ENCODE results near the gene NEAT1. TPM values are rescaled to one million over a fixed set of nuclear protein-coding genes. Genes with fewer than 3 reads are reported as not detected.

Gene NEAT1
- total RNA-seq, 2 experiments from 2014 or later: 593 to 683 TPM

GRCh38 chr11:65438257-65439151 is 15.9 kb downstream of the NEAT1 start:
- ChIA-PET CTCF (interaction anchor here (1.8 to 2.0 kb wide), 2 partner anchors 22 to 30 kb away, joined by 4 to 7 read pairs; no protein-coding TSS in a partner anchor), POLR2A (interaction anchor here (1.5 to 4.1 kb wide), 2 partner anchors 33 to 61 kb away, joined by 7 to 24 read pairs; partner anchors contain the start of gene MALAT1)
- intact Hi-C loops (cut with micrococcal nuclease): loop anchor here (1.0 kb wide), 1 partner anchor 7 kb away; no protein-coding TSS in a partner anchor
- Mint-ChIP-seq H3K36me3 (peaks cover 70% of the 10 kb centered on the region), H3K4me1 (ENCODE audit: low read depth) (peaks cover 81% of the 10 kb centered on the region), H3K4me3 (no peak overlapping the region), H3K27me3 (no peaks in the 10 kb centered on the region), H3K9me3 (no peaks in the 10 kb centered on the region), H3K27ac (peak overlapping the region; percentile 90)
- no peak for DNase-seq

GRCh38 chr11:65439331-65440181 is 17.0 kb downstream of the NEAT1 start:
- Mint-ChIP-seq H3K27me3 (no peaks in the 10 kb centered on the region), H3K9me3 (no peaks in the 10 kb centered on the region), H3K4me1 (ENCODE audit: low read depth) (peaks cover 76% of the 10 kb centered on the region), H3K27ac (peak overlapping the region; percentile 90), H3K36me3 (peaks cover 68% of the 10 kb centered on the region), H3K4me3 (peak overlapping the region; percentile 41)
- DNase-seq: peak; percentile 56
- intact Hi-C loops (cut with micrococcal nuclease): loop anchor here (1.0 kb wide), 1 partner anchor 8 kb away; no protein-coding TSS in a partner anchor
- CTCF ChIA-PET: interaction anchor here (1.4 to 1.8 kb wide), 3 partner anchors 11 to 71 kb away, joined by 3 to 4 read pairs (median 4); no protein-coding TSS in a partner anchor
- POLR2A ChIA-PET: interaction anchor here (0.8 to 4.1 kb wide), 3 partner anchors 16 to 60 kb away, joined by 3 to 24 read pairs (median 9); partner anchors contain the start of genes MALAT1, NEAT1 and SLC25A45

- peak overlapping the region; percentile 90 for H3K27ac Mint-ChIP-seq
- no peaks in the 10 kb centered on the region for H3K9me3 Mint-ChIP-seq
- peak overlapping the region; percentile 34 for H3K4me3 Mint-ChIP-seq
- POLR2A ChIA-PET: interaction anchor here (0.9 to 4.1 kb wide), 10 partner anchors 11 to 65 kb away, joined by 3 to 24 read pairs (median 4); partner anchors contain the start of genes MALAT1 and NEAT1
- H3K27me3 Mint-ChIP-seq: no peaks in the 10 kb centered on the region
- CTCF ChIA-PET: interaction anchor here (0.9 to 1.8 kb wide), 3 partner anchors 28 to 164 kb away, joined by 3 to 4 read pairs (median 4); no protein-coding TSS in a partner anchor
- intact Hi-C loops (cut with micrococcal nuclease): no loop called here
- peaks cover 65% of the 10 kb centered on the region for H3K4me1 Mint-ChIP-seq (ENCODE audit: low read depth)
- peaks cover 61% of the 10 kb centered on the region for H3K36me3 Mint-ChIP-seq
- peak; percentile 25 for DNase-seq
Observed at GRCh38 chr11:65440831-65441499, 18.4 kb downstream of the NEAT1 start.

- ChIA-PET CTCF (no interaction called here), POLR2A (interaction anchor here (0.6 to 4.1 kb wide), 7 partner anchors 13 to 56 kb away, joined by 3 to 24 read pairs (median 5); partner anchors contain the start of gene MALAT1)
- DNase-seq: no peak
- H3K4me3 Mint-ChIP-seq: peak overlapping the region; percentile 9
- peaks cover 46% of the 10 kb centered on the region for H3K36me3 Mint-ChIP-seq
- H3K9me3 Mint-ChIP-seq: no peaks in the 10 kb centered on the region
- intact Hi-C loops (cut with micrococcal nuclease): no loop called here
- peaks cover 48% of the 10 kb centered on the region for H3K4me1 Mint-ChIP-seq (ENCODE audit: low read depth)
- no peaks in the 10 kb centered on the region for H3K27me3 Mint-ChIP-seq
- peak overlapping the region; percentile 80 for H3K27ac Mint-ChIP-seq
Observed at GRCh38 chr11:65442842-65443331, 20.3 kb downstream of the NEAT1 start.

GRCh38 chr11:65444314-65445051 is 21.9 kb downstream of the NEAT1 start:
- Mint-ChIP-seq H3K4me3 (peak overlapping the region; percentile 55), H3K4me1 (ENCODE audit: low read depth) (peaks cover 36% of the 10 kb centered on the region), H3K27me3 (no peaks in the 10 kb centered on the region), H3K9me3 (peaks cover 2% of the 10 kb centered on the region), H3K27ac (peak overlapping the region; percentile 80), H3K36me3 (peaks cover 33% of the 10 kb centered on the region)
- POLR2A ChIA-PET: interaction anchor here (0.8 to 5.5 kb wide), 7 partner anchors 8 to 54 kb away, joined by 3 to 30 read pairs (median 3); partner anchors contain the start of gene MALAT1
- CTCF ChIA-PET: no interaction called here
- intact Hi-C loops (cut with micrococcal nuclease): no loop called here
- peak; percentile 18 for DNase-seq

GRCh38 chr11:65445101-65445603 is 22.6 kb downstream of the NEAT1 start:
- ChIA-PET POLR2A (interaction anchor here (0.5 to 5.5 kb wide), 5 partner anchors 9 to 63 kb away, joined by 3 to 30 read pairs (median 4); partner anchors contain the start of gene MALAT1), CTCF (no interaction called here)
- H3K4me3 Mint-ChIP-seq: peak overlapping the region; percentile 55
- intact Hi-C loops (cut with micrococcal nuclease): no loop called here
- no peaks in the 10 kb centered on the region for H3K27me3 Mint-ChIP-seq
- peak; percentile 22 for DNase-seq
- peaks cover 29% of the 10 kb centered on the region for H3K4me1 Mint-ChIP-seq (ENCODE audit: low read depth)
- peak overlapping the region; percentile 76 for H3K27ac Mint-ChIP-seq
- H3K9me3 Mint-ChIP-seq: peaks cover 3% of the 10 kb centered on the region
- peaks cover 29% of the 10 kb centered on the region for H3K36me3 Mint-ChIP-seq

GRCh38 chr11:65445604-65446445 is 23.2 kb downstream of the NEAT1 start:
- intact Hi-C loops (cut with micrococcal nuclease): no loop called here
- no peaks in the 10 kb centered on the region for H3K27me3 Mint-ChIP-seq
- H3K36me3 Mint-ChIP-seq: peaks cover 26% of the 10 kb centered on the region
- peaks cover 3% of the 10 kb centered on the region for H3K9me3 Mint-ChIP-seq
- H3K27ac Mint-ChIP-seq: peak overlapping the region; percentile 75
- peak; percentile 23 for DNase-seq
- H3K4me1 Mint-ChIP-seq (ENCODE audit: low read depth): peaks cover 23% of the 10 kb centered on the region
- ChIA-PET POLR2A (interaction anchor here (0.5 to 5.5 kb wide), 8 partner anchors 9 to 62 kb away, joined by 3 to 30 read pairs (median 4); partner anchors contain the start of gene MALAT1), CTCF (interaction anchor here (1.1 kb wide), 1 partner anchor 65 kb away, joined by 3 read pairs; no protein-coding TSS in a partner anchor)
- H3K4me3 Mint-ChIP-seq: no peak overlapping the region

- Mint-ChIP-seq H3K36me3 (peaks cover 21% of the 10 kb centered on the region), H3K4me1 (ENCODE audit: low read depth) (peaks cover 17% of the 10 kb centered on the region), H3K9me3 (peaks cover 3% of the 10 kb centered on the region), H3K27me3 (no peaks in the 10 kb centered on the region), H3K27ac (peak overlapping the region; percentile 75), H3K4me3 (no peak overlapping the region)
- peak; percentile 28 for DNase-seq
- intact Hi-C loops (cut with micrococcal nuclease): no loop called here
- ChIA-PET POLR2A (interaction anchor here (0.8 to 5.5 kb wide), 9 partner anchors 9 to 52 kb away, joined by 3 to 30 read pairs (median 4); partner anchors contain the start of genes MALAT1 and NEAT1), CTCF (interaction anchor here (1.1 kb wide), 1 partner anchor 64 kb away, joined by 3 read pairs; no protein-coding TSS in a partner anchor)
Observed at GRCh38 chr11:65446446-65447277, 24.1 kb downstream of the NEAT1 start.

GRCh38 chr11:65448074-65448417 is 25.4 kb downstream of the NEAT1 start:
- H3K4me3 Mint-ChIP-seq: no peak overlapping the region
- H3K36me3 Mint-ChIP-seq: peaks cover 14% of the 10 kb centered on the region
- intact Hi-C loops (cut with micrococcal nuclease): no loop called here
- no peaks in the 10 kb centered on the region for H3K27me3 Mint-ChIP-seq
- DNase-seq: no peak
- peaks cover 3% of the 10 kb centered on the region for H3K9me3 Mint-ChIP-seq
- ChIA-PET POLR2A (interaction anchor here (0.6 to 5.5 kb wide), 4 partner anchors 25 to 50 kb away, joined by 3 to 30 read pairs (median 4); partner anchors contain the start of genes MALAT1 and NEAT1), CTCF (no interaction called here)
- H3K27ac Mint-ChIP-seq: peak overlapping the region; percentile 42
- peaks cover 14% of the 10 kb centered on the region for H3K4me1 Mint-ChIP-seq (ENCODE audit: low read depth)
